Lower leg skin (tissue), 3 donors: ENCODE results near the gene ZHX3.

ENCODE experiments used
- CTCF ChIP-seq, 3 donors: fragments of 450-650 bp; IDR thresholded peaks; one replicate each; pipeline ENCODE4 v1.5.1; 2016; ENCODE audit warnings: antibody characterized with exemption in 3 of 3, mild to moderate bottlenecking in 3 of 3, moderate library complexity in 2 of 3
- POLR2A ChIP-seq, 2 donors: fragments of 450-650 bp; IDR thresholded peaks; one replicate each; pipeline ENCODE4 v1.6.1; 2016 to 2017; ENCODE audit warnings: antibody characterized with exemption in 2 of 2, mild to moderate bottlenecking in 1 of 2, moderate library complexity in 1 of 2

DNA sequence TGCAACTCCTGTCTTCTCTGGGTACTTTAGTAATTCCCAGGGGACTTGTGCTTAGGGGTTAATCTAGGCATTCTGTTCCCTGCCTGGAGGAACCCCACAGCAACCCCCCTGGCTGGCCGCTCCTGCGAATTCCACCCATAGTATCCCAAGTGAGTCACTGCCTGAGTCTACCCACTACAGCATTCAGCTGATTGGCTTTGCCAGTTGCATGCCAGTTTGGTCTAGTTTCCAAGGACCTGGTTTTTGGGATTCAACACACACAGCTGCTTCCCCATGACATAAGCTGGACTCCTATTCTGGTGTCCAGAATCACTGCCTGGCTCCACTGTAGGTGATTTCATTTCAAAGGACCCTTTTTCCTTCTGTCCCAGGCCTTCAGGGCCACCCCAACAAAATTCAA, 139.9 kb downstream of the ZHX3 start:
- TF ChIP-seq CTCF (IDR thresholded peaks at IDR 0.05): no peak
- TF ChIP-seq POLR2A (IDR thresholded peaks at IDR 0.05): no peak
